GM18951 (cell line): ENCODE measurements around the gene IL24.
"Not testable (repeated sequence)": the region's sequence is repeated elsewhere in the genome, so short reads cannot be mapped to it uniquely, and the experiment has no call there.

Experiments used
- POLR2A ChIP-seq: IDR thresholded peaks from 4 replicates; pipeline ENCODE4 v1.6.1; 2011; ENCODE audit warnings: mild to moderate bottlenecking; ENCODE audit not compliant: insufficient read length, insufficient read depth; ENCODE audit errors: extremely low read depth
- in situ Hi-C: fragments of 300-500 bp; cut with MboI; formaldehyde crosslinking; loops from one replicate; pipeline ENCODE4 v1.12.0; 2022; ENCODE audit warnings: low sequenced_read_pairs, mixed read lengths, inconsistent platforms; ENCODE audit not compliant: unreplicated experiment

IL24 gene

GRCh38 chr1:206897175-206897574 lies at the start of gene IL24:
IL24 (plus strand) TSS chr1:206897443; CDS start chr1:206897833, 390 bp downstream.
- in situ Hi-C loops = no loop called here
- no peak for TF ChIP-seq POLR2A

GRCh38 chr1:206847946-206848345 lies 49.3 kb upstream of the IL24 start:
- in situ Hi-C loops = no loop called here
- no peak for TF ChIP-seq POLR2A

GRCh38 chr1:206850401-206850800 lies 46.8 kb upstream of the IL24 start:
- TF ChIP-seq POLR2A = no peak
- in situ Hi-C loops = no loop called here

- in situ Hi-C loops = no loop called here
- no peak for TF ChIP-seq POLR2A
Observed at GRCh38 chr1:206851341-206852010, 45.8 kb upstream of the IL24 start.

GRCh38 chr1:206852662-206853061 lies 44.6 kb upstream of the IL24 start:
- in situ Hi-C loops = not testable (repeated sequence)

- in situ Hi-C loops = not testable (repeated sequence)
Observed at GRCh38 chr1:206853696-206854095, 43.5 kb upstream of the IL24 start.

- no peak for TF ChIP-seq POLR2A
- in situ Hi-C loops = no loop called here
Observed at GRCh38 chr1:206854401-206855129, 42.7 kb upstream of the IL24 start.

- in situ Hi-C loops = no loop called here
- TF ChIP-seq POLR2A = no peak
Observed at GRCh38 chr1:206855859-206856258, 41.4 kb upstream of the IL24 start.

GRCh38 chr1:206856674-206857464 lies 40.4 kb upstream of the IL24 start:
- in situ Hi-C loops = no loop called here
- TF ChIP-seq POLR2A = no peak

GRCh38 chr1:206859082-206859521 lies 38.1 kb upstream of the IL24 start:
- in situ Hi-C loops = no loop called here
- TF ChIP-seq POLR2A = no peak

GRCh38 chr1:206860165-206860564 lies 37.1 kb upstream of the IL24 start:
- in situ Hi-C loops = no loop called here
- TF ChIP-seq POLR2A = no peak

- in situ Hi-C loops = no loop called here
- TF ChIP-seq POLR2A = no peak
Observed at GRCh38 chr1:206863266-206863665, 34.0 kb upstream of the IL24 start.

GRCh38 chr1:206864939-206865671 lies 32.1 kb upstream of the IL24 start, which contains the start of gene IL20:
IL20 (plus strand) TSS chr1:206865623; CDS start chr1:206865853, 230 bp downstream.
- in situ Hi-C loops = no loop called here
- TF ChIP-seq POLR2A = no peak
